Stimulated activated CD8-positive, alpha-beta memory T cell treated with anti-CD3 and anti-CD28 coated beads, Interleukin-2, amount 100 ng/mL, for 1 hour (primary cell): Measurements from ENCODE around the gene POGLUT2.
A peak's percentile ranks its signal among the peaks of the same experiment; 100 is the strongest.
"Not testable (repeated sequence)": the region's sequence is repeated elsewhere in the genome, so short reads cannot be mapped to it uniquely, and the experiment has no call there.

Source experiments
- DNase-seq, 2 donors: peaks; one replicate each; pipeline ENCODE4 v3.0.0-alpha.2; 2020; ENCODE audit warnings: low read depth in 2 of 2

POGLUT2 gene

GRCh38 chr13:102805680-102806079 lies 6.9 kb upstream of the POGLUT2 start:
- DNase-seq = no peak

- peak; percentile 60 to 72 for DNase-seq
These were observed 1.6 kb upstream of the POGLUT2 start for GRCh38 chr13:102800145-102801041.

- no peak for DNase-seq
These were observed 809 bp upstream of the POGLUT2 start for GRCh38 chr13:102799426-102800144.

- no peak for DNase-seq
These were observed 5.0 kb downstream of the POGLUT2 start for GRCh38 chr13:102793611-102794355.

- no peak for DNase-seq
These were observed 6.4 kb downstream of the POGLUT2 start for GRCh38 chr13:102792396-102792795.

- DNase-seq = no peak
These were observed 10.1 kb downstream of the POGLUT2 start for GRCh38 chr13:102788683-102789082.

- no peak for DNase-seq
These were observed 14.3 kb downstream of the POGLUT2 start for GRCh38 chr13:102784483-102784882.

- no peak for DNase-seq
These were observed 17.2 kb downstream of the POGLUT2 start for GRCh38 chr13:102781591-102781990.

GRCh38 chr13:102780656-102781055 lies 18.1 kb downstream of the POGLUT2 start:
- not testable (repeated sequence) for DNase-seq

GRCh38 chr13:102779436-102780159 lies 19.2 kb downstream of the POGLUT2 start:
- DNase-seq = no peak

- no peak for DNase-seq
These were observed 21.0 kb downstream of the POGLUT2 start for GRCh38 chr13:102777736-102778135.

GRCh38 chr13:102776271-102776670 lies 22.5 kb downstream of the POGLUT2 start:
- no peak for DNase-seq

- no peak for DNase-seq
These were observed 23.9 kb downstream of the POGLUT2 start for GRCh38 chr13:102774591-102775520.

- no peak for DNase-seq
These were observed 24.6 kb downstream of the POGLUT2 start for GRCh38 chr13:102774214-102774568.

GRCh38 chr13:102773441-102774213 lies 25.1 kb downstream of the POGLUT2 start, which contains the start of gene TEX30:
TEX30 (minus strand) TSS chr13:102773786; CDS start chr13:102770026, 3,760 bp downstream.
- DNase-seq = peak; percentile 75 to 80

- no peak for DNase-seq
These were observed 26.7 kb downstream of the POGLUT2 start for GRCh38 chr13:102772042-102772425.

GRCh38 chr13:102771298-102772041 lies 27.3 kb downstream of the POGLUT2 start:
- DNase-seq = no peak

- DNase-seq = no peak
These were observed 28.3 kb downstream of the POGLUT2 start for GRCh38 chr13:102770435-102770834.

- DNase-seq = no peak
These were observed 29.1 kb downstream of the POGLUT2 start for GRCh38 chr13:102769679-102770078.
